B cell (primary cell): ENCODE measurements around the gene SENP3. TPM values are rescaled to one million over a fixed set of nuclear protein-coding genes. Genes with fewer than 3 reads are reported as not detected.
A peak's percentile ranks its signal among the peaks of the same experiment; 100 is the strongest.

ENCODE experiments used
- ATAC-seq: fragments of 200-7000 bp; cut with Tn5 transposase; one replicate; pipeline ENCODE4 v1.10.0; 2021; ENCODE audit warnings: low read depth, mild to moderate bottlenecking, moderate number of reproducible peaks, moderate library complexity
- CTCF ChIA-PET: fragments of 350-600 bp; sonication (Branson Sonifier 250); formaldehyde crosslinking; loops from one replicate; lab custom pipeline; 2021; ENCODE audit warnings: antibody characterized with exemption, inconsistent platforms; lab: Charles Lee
- POLR2A ChIA-PET: fragments of 350-600 bp; sonication (Branson Sonifier 250); formaldehyde crosslinking; loops from one replicate; lab custom pipeline; 2021; ENCODE audit warnings: antibody characterized with exemption; lab: Charles Lee
- DNase-seq: peaks from one replicate; pipeline ENCODE4 v3.0.0; 2013
- H2AFZ ChIP-seq: 2 replicates; pipeline ENCODE4 v1.6.1; 2012; ENCODE audit warnings: mild to moderate bottlenecking, low read depth, low read length; ENCODE audit not compliant: insufficient read depth, poor library complexity, severe bottlenecking
- H3K27ac ChIP-seq, 2 donors: 1 replicate in 1 of 2; 2 replicates in 1 of 2; pipeline ENCODE4 v1.5.1; 2012 to 2013; ENCODE audit warnings: low read length in 2 of 2, mild to moderate bottlenecking in 2 of 2, moderate library complexity in 1 of 2
- H3K27me3 ChIP-seq, 4 experiments: fragments of 200-600 bp in 1 of 4; sonication (generic) in 1 of 4; replicated peaks in 1 of 4; 1 replicate in 2 of 4; 2 replicates in 2 of 4; pipeline versions ENCODE4 v1.6.1 to v1.7.0; 2013 to 2016; ENCODE audit warnings: low read length in 3 of 4, mild to moderate bottlenecking in 2 of 4, mixed read lengths in 1 of 4, moderate library complexity in 1 of 4; ENCODE audit not compliant: insufficient read depth in 4 of 4, control insufficient read depth in 3 of 4; ENCODE audit errors: control extremely low read depth in 1 of 4
- H3K36me3 ChIP-seq, 2 experiments: replicated peaks in 1 of 2; 1 replicate in 1 of 2; 2 replicates in 1 of 2; pipeline versions ENCODE4 v1.6.1 to v1.7.1; 2013; ENCODE audit warnings: low read length in 1 of 2; ENCODE audit not compliant: insufficient read depth in 2 of 2, control insufficient read depth in 1 of 2; ENCODE audit errors: control extremely low read depth in 1 of 2, extremely low read depth in 1 of 2
- H3K4me1 ChIP-seq, 2 donors: fragments of 200-600 bp in 1 of 2; sonication (generic) in 1 of 2; 1 replicate in 1 of 2; 2 replicates in 1 of 2; pipeline versions ENCODE4 v1.5.1 to v1.6.1; 2013 to 2017; ENCODE audit warnings: low read length in 2 of 2; ENCODE audit not compliant: control insufficient read depth in 2 of 2, insufficient read depth in 2 of 2
- H3K4me2 ChIP-seq: replicated peaks from 2 replicates; pipeline ENCODE3; 2012; ENCODE audit warnings: mild to moderate bottlenecking, low read depth, low read length; ENCODE audit not compliant: poor library complexity, severe bottlenecking
- H3K4me3 ChIP-seq, 5 experiments: fragments of 200-600 bp in 1 of 5; sonication (generic) in 1 of 5; 1 replicate in 3 of 5; 2 replicates in 2 of 5; pipeline versions ENCODE4 v1.5.1 to v1.7.0; 2011 to 2016; ENCODE audit warnings: low read length in 4 of 5, mild to moderate bottlenecking in 4 of 5, low read depth in 2 of 5, control low read depth in 1 of 5, moderate library complexity in 1 of 5; ENCODE audit not compliant: insufficient read depth in 1 of 5; ENCODE audit errors: control extremely low read depth in 1 of 5, extremely low read depth in 1 of 5
- H3K79me2 ChIP-seq: fragments of 200-600 bp; sonication (generic); one replicate; pipeline ENCODE4 v1.6.0; 2016; ENCODE audit warnings: low read length; ENCODE audit not compliant: control insufficient read depth, insufficient read depth
- H3K9ac ChIP-seq: fragments of 200-600 bp; sonication (generic); 2 replicates; pipeline ENCODE4 v1.6.1; 2017; ENCODE audit warnings: mild to moderate bottlenecking, low read length, moderate library complexity
- H3K9me3 ChIP-seq, 3 donors: one replicate each; pipeline versions ENCODE4 v1.6.1 to v1.7.1; 2013; ENCODE audit warnings: low read length in 2 of 3; ENCODE audit not compliant: control insufficient read depth in 2 of 3, insufficient read depth in 1 of 3; ENCODE audit errors: control extremely low read depth in 1 of 3
- H4K20me1 ChIP-seq: 2 replicates; pipeline ENCODE4 v1.6.0; 2012; ENCODE audit warnings: mild to moderate bottlenecking, low read length; ENCODE audit not compliant: insufficient read depth, control insufficient read depth, poor library complexity, severe bottlenecking
- H3K27ac Mint-ChIP-seq: one replicate; pipeline ENCODE4 v1.8.0; 2021; ENCODE audit warnings: mixed read lengths
- H3K27me3 Mint-ChIP-seq: one replicate; pipeline ENCODE4 v1.8.0; 2021; ENCODE audit warnings: mixed read lengths
- H3K4me1 Mint-ChIP-seq: one replicate; pipeline ENCODE4 v1.8.0; 2021; ENCODE audit warnings: mixed read lengths
- H3K4me3 Mint-ChIP-seq: one replicate; pipeline ENCODE4 v1.8.0; 2021; ENCODE audit warnings: mixed read lengths
- H3K9me3 Mint-ChIP-seq: one replicate; pipeline ENCODE4 v1.8.0; 2022; ENCODE audit warnings: mixed read lengths; ENCODE audit not compliant: insufficient read depth
- CTCF ChIP-seq: fragments of 200-600 bp; IDR thresholded peaks from one replicate; pipeline ENCODE4 v1.8.0; 2022; ENCODE audit warnings: antibody characterized with exemption, mild to moderate bottlenecking
- EZH2 ChIP-seq: IDR thresholded peaks from 2 replicates; pipeline ENCODE4 v1.6.1; 2012; ENCODE audit warnings: borderline replicate concordance, low read depth, mild to moderate bottlenecking, moderate library complexity, low read length; ENCODE audit not compliant: insufficient read depth, poor library complexity, severe bottlenecking
- WGBS: methylation state at CpG from one replicate; pipeline ENCODE4 v1.1.5; 2013; ENCODE audit warnings: missing lambda C conversion rate; ENCODE audit not compliant: insufficient coverage; 5-methylcytosine and 5-hydroxymethylcytosine counted together
- intact Hi-C: fragments of 100-400 bp; cut with micrococcal nuclease; formaldehyde crosslinking; loops from one replicate; pipeline ENCODE4 v1.10.0; 2022
- polyA plus RNA-seq: library from polyadenylated mRNA; depleted of rRNA; stranded (reverse); fragments of >200 nt; gene quantifications from 2 replicates; pipeline ENCODE4 v1.2.3, GENCODE V29; 2012
- total RNA-seq, 2 donors: library from RNA; stranded (reverse); fragments of 120-200 nt in 1 of 2; gene quantifications; 1 replicate in 1 of 2; 2 replicates in 1 of 2; pipeline versions ENCODE4 v1.2.3 to v1.2.4, GENCODE V29; 2013 to 2022

SENP3 gene
- total and polyA plus RNA-seq, 2 donors (not counting 1 experiment from before 2014, with no cell fraction given), result 45.1 to 57.1 TPM

GRCh38 chr17:7580604-7581575, 19.2 kb downstream of the SENP3 start:
- peak; percentile 19 for DNase-seq
- Histone ChIP-seq H3K4me1 (peaks cover 48 to 72% of the 10 kb centered on the region in 2 donors), H3K9me3 (no peaks in the 10 kb centered on the region), H3K36me3 (peaks cover 9 to 40% of the 10 kb centered on the region in 2 experiments), H3K79me2 (peaks cover 47% of the 10 kb centered on the region), H3K4me2 (peak overlapping the region; percentile 66), H2AFZ (no peak overlapping the region), H4K20me1 (peaks cover 29% of the 10 kb centered on the region), H3K27me3 (no peaks in the 10 kb centered on the region), H3K27ac (peak overlapping the region in 1 of 2 donors; percentile 70), H3K9ac (no peak overlapping the region), H3K4me3 (no peak overlapping the region)
- no peak for TF ChIP-seq EZH2
- TF ChIP-seq CTCF, result no peak
- peak overlapping the region; percentile 93 for H3K27ac Mint-ChIP-seq
- WGBS, result 92% methylated on average over 18 of the region's 23 CpGs
- peaks cover 77% of the 10 kb centered on the region for H3K4me1 Mint-ChIP-seq
- H3K27me3 Mint-ChIP-seq, result no peaks in the 10 kb centered on the region
- intact Hi-C loops, result loop anchor here (10.0 kb wide), 1 partner anchor 536 kb away; the partner anchor contains the start of gene SLC16A11
- ChIA-PET POLR2A (interaction anchor here (0.5 to 0.7 kb wide), 2 partner anchors 70 to 71 kb away, joined by 3 read pairs; partner anchors contain the start of gene ATP1B2), CTCF (interaction anchor here (0.5 to 3.9 kb wide), 7 partner anchors 9 to 511 kb away, joined by 3 to 23 read pairs (median 11); partner anchors contain the start of genes FXR2, SENP3, SOX15 and TP53)
- peak overlapping the region; percentile 67 for H3K4me3 Mint-ChIP-seq
- no peak for ATAC-seq
- H3K9me3 Mint-ChIP-seq, result no peaks in the 10 kb centered on the region
